Ecto neural progenitor cell (in vitro differentiated cells): ENCODE data around the gene UCP3.

Experiments used
- DNase-seq: peaks from one replicate; pipeline ENCODE4 v3.0.0-alpha.2; 2018; ENCODE audit warnings: low spot score

UCP3 gene, protein sequence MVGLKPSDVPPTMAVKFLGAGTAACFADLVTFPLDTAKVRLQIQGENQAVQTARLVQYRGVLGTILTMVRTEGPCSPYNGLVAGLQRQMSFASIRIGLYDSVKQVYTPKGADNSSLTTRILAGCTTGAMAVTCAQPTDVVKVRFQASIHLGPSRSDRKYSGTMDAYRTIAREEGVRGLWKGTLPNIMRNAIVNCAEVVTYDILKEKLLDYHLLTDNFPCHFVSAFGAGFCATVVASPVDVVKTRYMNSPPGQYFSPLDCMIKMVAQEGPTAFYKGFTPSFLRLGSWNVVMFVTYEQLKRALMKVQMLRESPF

DNA sequence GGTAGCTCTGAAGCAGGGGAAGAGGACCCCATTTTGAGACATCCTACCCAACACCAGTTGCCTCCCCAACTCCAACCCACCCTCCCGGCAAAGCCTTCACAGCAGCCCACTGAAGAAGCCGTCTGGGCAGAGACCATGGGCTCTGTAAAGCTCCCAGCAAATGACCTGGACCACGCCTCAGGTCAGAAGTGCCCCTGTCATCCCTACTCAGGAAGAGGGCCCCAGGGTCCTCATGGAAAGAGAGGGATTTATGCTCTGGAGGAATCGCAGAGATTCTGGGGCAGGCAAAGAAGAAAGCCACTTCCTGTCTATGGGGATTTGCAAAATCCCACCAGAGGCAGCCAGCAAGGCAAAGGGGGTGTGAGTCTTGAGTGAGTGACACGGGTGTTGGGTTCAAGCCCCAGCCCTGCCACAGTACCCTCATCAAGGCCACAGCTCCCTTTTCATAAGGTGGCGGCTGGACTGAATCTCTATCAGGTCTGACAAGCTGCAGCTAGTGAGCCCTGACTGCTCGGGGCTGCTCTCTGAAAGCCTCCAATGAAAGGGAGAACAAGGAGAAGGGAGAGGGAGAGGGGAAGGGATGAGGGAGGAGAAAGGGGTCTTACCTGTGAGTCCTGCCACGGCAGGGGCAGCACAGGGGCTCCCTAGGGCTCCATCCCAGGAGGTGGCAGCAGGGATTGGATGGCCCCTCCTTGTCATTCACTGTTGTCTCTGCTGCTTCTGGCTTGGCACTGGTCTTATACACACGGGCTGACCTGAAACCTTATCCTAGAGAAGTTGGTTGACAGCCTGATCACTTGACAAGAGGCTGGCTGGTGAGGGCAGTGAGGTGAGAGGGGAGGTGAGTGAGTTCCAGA is at the start of gene UCP3:
Gene UCP3 (minus strand): TSS at position 713 of the 857 bp plus-strand sequence. CDS start 2,043 bp downstream, outside the sequence.
- DNase-seq: no peak

DNA sequence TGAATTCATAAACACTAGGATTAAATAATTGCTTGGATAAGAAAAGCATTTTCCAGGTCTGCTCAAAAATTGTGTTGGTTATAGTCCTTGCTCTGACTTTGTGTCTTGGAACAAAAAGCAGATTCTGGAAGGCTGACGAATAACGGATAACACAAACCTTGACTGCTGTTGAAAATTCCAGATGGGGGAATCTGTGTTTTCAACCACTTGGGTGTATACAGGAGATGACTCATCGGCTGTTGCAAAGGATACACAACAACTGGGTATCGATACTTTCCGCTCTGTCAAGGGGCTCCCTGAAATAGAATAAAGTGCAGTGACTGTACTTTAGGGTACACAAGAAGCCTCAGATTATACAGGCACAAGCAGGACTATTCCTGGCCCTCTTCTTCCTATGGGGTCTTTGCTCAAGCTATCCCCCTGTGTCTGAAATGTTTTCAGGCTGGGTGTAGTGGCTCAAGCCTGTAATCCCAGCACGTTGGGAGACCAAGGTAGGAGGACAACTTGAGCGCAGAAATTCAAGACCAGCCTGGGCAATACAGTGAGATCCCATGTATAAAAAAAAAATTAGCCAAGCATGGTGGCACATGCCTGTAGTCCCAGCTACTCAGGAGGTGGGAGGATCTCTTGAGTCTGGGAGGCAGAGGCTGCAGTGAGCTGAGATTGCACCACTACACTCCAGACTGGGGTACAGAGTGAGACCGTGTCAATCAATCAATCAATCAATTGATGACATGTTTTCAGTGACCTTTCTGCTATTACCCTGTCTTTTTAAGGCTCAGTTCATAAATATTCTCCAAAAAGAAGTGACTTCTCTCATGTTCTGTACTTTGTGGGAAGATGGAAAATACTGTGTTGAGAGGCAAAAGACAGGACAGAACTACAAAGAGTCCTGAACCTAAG is 48.6 kb upstream of the UCP3 start:
- DNase-seq: no peak

DNA sequence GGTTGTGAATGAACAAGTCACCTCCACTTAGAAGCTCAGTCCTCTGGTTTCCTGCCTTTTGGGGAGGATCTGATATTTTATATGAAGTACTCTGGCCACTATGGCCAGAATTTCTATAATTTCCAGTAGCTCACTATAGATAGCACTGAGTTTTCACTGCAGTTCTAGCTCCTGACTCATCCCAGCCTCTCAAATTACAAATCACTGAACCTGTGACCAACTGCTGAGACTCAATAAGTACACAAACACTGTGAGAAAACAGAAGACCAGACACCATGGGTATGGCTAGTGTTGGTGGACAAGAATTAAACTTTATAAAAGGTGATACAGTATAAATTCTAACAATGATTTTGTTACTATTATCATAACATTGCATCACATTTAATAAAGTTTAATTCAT is 47.1 kb upstream of the UCP3 start:
- DNase-seq: no peak

DNA sequence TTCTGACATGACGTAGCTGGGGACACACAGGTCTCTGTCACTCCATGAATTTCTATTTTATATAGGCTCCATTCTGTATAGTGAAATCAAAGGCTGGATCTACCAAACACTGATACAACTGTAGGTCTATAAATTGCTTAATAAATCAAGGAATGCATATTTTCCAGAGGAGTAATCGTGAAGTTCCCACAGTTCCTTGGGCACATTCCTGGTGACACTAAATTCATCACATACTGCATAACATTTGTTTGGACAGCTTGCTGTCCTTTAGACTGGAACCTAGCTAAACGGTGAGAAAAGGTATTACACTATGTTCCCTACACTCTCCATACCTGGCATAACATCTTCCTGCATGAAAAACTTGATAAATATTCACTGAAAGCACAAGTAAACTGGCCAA is 41.6 kb upstream of the UCP3 start:
- DNase-seq: no peak

DNA sequence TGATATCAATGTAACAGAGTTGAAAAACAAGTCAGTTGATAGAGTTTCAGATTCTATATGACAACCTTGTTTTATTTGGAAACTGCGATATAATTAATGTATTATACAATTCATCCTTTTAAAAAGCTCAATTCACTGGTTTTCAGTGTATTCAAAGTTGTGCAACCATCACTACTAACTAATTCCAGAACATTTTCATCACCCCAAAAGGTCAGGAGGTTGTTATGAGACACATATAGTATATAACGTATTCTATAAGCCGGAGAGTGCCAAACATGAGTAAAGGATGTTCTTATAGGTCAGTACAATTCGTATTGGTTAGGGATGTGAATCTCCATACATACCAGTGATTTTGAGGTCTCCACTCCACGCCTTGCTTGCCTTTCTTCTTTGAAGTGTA is 40.1 kb upstream of the UCP3 start:
- no peak for DNase-seq

DNA sequence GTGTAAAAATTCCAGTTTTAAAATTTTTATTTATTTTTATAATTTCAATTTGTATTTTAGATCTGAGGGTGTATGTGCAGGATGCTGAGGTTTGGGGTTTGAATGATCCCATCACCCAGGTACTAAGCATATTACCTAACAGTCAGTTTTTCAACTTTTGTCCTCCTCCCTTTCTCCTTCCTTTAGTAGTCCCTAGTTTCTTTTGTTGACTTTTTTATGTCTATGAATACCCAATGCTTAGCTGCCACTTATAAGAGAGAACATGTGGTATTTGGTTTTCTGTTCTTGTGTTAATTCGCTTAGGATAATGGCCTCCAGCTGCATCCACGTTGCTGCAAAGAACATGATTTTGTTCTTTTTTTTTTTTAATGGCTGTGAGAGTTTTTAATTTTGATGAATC is 35.7 kb upstream of the UCP3 start:
- DNase-seq: no peak

DNA sequence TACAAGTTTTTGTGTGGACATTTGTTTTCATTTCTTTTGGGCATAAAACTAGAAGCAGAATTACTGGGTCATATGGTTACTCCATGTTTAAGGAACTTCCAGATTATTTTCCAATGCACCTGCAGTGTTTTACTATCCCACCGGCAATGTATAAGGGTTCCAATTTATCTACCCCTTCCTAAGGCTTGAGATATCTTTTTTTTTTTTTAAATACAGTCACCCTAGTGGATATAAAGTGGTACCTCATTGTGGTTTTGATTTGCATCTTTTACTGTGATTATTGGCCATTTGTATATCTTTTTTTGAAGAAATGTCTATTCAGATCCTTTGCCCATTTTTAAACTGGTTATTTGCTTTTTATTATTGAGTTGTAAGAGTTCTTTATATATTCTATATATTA is 34.6 kb upstream of the UCP3 start:
- no peak for DNase-seq

DNA sequence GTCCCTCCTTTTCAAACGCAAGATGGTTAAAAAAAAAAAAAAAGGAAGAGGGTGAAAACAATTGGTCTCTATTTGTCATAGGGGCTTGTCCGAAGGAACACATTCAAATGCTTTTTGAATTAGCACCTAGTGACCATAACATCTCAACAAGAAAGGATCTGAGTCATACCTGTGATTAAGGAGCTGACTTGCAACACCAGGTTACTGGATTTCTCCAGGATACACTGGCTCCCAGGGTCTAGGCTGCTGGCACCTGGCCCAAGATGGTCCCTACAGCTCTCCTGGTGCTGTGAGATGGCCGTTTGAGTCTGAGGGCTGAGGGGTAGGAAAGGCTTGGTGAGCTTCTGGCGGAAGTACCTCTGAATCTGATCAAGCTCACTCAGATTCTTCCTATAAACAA is 28.4 kb upstream of the UCP3 start:
- no peak for DNase-seq

DNA sequence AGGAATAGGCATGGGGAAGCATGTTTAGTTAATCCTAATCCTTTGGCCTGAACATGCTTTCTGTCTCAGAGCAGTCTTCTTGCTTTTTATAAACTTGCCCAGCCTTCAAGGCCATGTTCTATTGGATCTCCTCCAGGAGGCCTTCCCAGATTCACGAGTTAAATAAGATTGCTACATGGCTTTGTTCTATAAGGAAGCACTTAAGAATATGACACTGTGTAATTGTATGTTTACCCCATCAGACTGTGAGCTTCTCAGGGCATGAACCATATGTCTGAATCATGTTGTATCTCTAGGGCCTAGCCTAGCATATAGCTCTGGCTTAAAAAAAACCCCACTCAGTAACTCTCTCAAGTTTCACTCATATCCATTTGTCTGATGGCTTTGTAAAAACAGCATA is 26.4 kb upstream of the UCP3 start:
- DNase-seq: no peak

DNA sequence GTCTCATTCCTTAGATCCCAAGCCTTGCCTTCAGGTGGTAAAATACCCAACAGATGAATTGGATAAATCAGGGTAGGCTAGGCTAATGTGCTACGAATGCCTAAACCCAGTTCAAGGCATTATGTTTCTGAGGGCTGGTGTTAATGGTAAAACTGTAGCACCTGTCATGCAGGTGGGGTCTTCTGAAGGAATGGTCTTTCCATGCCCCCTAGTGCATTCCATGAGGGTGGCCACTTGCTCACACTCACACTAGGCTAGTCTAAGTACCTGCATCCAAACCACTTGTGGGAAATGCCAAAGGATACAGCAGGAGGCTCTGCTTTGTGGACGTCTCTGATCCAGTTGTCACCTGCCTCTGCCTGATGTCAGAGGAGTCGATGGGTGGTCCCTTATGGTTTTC is 24.2 kb upstream of the UCP3 start:
- no peak for DNase-seq

DNA sequence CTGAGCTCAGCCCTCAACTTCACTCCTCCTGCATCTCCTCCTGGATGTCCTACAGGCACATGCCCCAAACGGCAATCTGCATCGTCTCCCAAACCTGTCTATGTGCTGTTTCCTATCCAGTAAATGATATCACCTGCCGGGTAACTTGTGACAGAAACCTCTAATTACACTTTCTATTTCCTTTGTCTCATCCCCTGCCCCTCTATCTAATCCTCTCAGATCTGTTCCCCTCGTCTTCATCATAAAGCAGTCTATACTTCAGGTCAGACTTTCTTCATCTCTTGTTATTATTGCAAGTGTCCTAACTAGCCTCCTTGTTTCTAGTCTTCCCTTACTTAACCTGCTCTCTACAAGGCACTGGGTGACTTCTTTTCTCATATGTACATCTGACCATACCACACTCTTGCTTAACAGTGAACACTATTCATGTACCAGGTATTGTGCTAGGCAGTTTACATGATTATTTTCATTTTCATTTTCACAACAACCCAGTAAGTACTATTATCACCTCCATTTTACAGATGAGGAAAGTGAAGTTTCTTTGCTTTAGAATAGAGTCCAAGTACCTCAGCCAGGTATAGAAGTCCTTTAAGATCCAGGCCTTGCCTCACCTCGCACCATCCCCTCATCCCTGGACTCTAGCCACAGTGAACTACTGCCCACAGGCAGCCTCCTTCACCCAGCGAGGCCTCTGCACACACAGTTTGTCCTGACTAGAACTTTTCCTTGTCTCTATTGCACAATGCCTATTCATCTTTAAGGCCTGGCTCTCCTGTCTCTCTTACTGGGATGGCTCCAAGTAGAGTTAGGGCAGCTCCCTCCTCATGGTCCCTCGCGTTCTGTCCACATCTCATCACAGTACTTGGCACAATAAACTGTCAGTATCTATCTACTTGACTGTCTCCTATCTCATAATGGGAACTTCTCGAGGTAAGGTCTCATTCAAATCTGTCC is 22.1 kb upstream of the UCP3 start:
- DNase-seq: no peak

DNA sequence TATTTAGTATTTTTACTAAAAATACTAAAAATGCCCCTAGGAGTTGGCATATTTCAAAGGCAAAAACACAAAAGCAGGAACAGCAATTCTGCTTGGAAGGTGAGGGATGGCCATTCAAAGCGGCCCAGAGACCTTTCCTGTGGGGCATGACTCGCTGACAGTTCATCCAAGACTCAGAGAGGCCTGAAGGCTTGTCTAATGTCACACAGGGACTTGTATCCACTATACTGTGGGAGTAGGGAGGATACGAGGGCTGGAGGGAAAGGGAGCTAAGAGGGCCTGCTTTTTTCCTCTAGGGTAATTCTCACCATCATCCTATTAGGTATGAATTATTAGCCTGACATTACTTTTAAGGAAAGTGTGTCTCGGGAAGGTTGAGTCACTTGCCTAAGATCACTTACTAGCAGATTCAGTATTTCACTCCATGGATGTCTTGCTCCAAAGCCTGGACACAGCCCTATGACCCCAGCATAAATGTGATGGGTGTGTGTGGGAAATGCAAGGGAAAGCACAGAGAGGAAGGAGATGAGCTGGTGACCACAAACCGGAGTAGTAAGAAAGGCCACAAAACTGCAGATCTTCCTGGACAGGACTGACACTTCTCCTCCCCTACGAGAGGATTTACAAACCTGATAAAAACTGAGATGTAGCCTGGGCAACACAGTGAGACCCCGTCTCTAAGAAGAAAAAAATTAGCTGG is 16.7 kb upstream of the UCP3 start:
- no peak for DNase-seq

DNA sequence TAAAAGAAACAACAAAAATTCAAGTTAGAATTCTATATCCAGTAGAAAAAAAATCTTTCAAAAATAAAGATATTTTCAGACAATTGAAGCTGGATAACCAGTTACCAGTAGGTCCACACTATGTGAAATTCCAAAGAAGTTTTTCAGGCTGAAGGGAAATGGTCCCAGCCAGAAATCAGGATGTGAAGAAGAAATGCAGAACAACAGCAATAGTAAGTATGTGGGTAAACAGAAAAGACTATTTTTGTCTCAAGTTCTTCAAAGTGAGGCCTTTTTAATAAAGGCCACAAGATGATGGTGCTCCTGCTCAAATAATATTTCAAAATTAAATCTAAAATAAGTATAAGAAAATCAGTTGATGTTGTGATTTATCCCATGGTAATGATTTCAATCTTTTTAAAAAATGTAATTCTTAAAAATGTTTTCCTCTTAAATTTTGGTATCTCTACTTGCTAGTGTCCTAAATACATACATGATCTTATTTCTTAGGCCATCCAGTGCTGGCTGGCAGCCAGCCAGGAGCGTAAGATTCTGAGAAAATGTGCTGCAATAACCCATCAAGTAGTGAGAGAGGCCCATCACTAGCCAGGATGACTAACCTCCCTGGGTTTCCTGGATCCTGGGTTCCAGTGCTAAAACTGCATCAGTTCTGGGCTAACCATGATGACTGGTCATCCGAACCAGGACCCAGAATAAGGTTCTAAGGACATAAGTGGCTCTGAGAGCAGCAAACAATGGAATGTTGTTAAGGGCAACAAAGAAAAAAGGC is 15.6 kb upstream of the UCP3 start:
- DNase-seq: no peak

DNA sequence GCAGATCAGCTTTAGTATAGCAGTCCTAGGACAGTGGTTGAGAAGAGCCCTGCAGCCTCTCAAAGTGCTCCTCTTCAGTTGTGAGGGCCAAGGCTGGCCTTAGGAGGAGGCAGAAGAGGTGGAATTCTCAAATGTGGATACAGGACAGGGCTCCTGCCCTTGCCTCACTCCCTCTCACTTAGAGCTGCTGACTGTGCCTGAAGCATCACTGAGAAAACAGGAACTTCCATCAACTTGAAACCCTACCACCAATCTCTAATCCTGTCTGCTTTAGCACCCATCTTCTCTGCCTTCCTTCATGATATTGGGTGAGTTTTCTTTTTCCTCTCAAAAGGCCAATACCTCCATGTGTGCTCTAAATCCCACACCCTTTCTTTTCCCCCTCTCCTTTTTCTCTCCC is 14.4 kb upstream of the UCP3 start:
- DNase-seq: no peak

DNA sequence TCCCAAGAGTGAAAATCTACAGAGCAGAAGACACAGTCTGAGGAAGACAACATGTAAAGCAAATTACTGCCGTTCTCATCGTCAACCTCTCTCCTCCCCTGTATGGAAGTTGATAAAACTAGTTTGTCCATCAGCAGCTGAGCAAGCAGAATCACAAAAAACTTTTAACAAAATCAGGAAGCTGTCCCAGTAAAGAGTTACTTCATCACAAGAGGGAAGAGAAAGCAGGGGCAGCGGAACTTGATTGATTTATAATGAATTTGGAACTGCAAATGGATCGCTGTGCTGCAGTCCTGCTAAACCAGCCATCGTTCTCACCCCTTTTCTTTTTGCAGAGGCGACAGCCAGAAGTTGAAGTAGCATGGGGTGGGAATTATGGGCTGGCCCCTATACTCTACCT is 13.7 kb upstream of the UCP3 start:
- DNase-seq: no peak

DNA sequence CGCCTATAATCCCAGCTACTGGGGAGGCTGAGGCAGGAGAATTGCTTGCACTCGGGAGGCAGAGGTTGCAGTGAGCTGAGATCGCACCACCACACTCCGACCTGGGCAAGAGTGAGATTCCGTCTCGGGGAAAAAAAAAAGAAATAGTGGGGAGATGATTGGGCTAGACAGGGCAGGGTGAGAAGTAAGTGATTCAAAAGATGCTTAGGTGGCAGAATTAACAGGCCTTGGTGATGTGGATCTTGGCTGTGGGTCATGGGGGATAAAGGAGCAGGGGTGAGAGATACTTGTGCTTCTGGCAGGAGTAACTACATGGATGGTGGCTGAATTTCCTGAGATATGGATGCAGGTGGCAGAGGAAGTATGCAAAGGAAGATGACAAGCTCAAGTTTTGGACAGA is 13.1 kb upstream of the UCP3 start:
- DNase-seq: no peak

DNA sequence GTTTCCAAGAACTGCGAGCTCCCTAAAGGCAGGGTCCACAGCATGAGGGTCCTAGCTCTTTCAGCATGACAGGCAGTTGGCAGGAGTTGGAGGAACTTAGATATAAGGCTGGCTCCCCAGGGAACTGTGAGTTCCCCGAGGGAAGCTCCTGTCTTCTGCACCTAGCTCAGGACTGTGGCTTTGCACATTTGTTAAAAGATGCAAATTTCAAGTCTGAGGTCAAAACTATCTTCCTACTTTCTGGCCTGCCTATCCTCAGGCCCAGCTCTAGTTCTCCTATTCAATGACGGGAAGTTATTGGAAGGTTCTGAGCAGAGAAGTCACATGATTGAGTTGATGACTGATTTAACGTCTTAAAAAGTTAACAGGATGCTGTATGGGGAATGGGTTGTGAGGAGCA is 11.7 kb upstream of the UCP3 start:
- DNase-seq: no peak

DNA sequence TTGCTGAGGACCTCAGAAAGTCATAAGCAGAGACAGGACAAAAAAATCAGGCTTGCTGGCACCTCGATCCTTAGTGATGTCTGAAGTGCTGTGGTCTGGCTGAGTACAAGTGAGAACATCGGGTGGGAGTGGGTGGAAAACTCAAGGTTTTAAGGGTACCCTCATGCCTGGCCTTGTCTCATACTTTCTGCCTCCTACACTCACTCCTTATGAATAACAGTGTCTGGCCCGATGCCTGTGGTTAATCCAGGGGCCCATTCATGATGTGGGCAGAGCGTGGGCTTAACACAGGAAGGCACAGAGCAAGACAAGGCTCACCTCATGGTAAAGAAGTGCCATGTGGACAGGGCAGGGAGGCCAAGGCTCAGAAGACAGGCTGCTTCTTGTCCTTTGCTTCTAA is 11.0 kb upstream of the UCP3 start:
- DNase-seq: no peak

DNA sequence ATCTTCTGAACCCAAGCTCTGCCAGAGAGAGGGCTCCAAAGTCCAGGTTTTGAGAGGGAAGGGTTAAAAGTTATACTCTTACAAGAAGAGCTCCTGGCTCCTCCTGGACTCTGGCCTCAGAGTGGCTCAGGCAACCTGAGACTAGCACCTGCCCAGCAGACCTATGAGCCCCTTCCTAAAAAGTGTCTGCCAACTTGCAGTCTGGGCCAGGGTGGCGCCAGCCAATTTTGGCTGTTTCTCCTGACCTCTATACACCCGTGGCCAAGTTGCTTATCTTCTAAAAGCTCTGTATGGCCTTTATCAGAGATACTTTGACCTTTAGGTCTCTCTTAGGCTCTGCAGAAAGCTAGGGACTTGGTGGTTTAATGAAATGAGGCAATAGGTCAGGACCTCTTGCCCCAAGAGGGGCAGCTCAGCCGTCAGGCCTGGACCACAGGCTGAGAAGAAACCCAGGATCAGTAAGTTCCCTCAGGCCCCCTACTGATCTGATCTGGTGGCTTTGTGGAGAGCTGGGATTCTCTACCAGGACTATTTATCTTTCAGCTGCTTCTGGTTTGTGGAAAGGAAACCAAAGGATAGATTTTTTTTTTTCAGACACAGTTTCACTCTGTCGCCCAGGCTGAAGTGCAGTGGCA is 10.3 kb upstream of the UCP3 start:
- DNase-seq: no peak
